WTC11 (cell line): ENCODE results near the gene ZNF175. TPM values are rescaled to one million over a fixed set of nuclear protein-coding genes. Genes with fewer than 3 reads are reported as not detected.

ENCODE experiments used
- ATAC-seq: fragments of 200-7000 bp; cut with Tn5 transposase; 2 replicates; pipeline ENCODE4 v1.10.0; 2021; ENCODE audit warnings: mild to moderate bottlenecking, moderate library complexity
- CTCF ChIA-PET: fragments of 300-600 bp; sonication (Branson Sonifier 250); formaldehyde crosslinking; loops from one replicate; lab custom pipeline; 2021; ENCODE audit warnings: antibody characterized with exemption; lab: Charles Lee
- POLR2A ChIA-PET: fragments of 350-600 bp; sonication (Branson Sonifier 250); formaldehyde crosslinking; loops from one replicate; lab custom pipeline; 2021; ENCODE audit warnings: antibody characterized with exemption; lab: Charles Lee
- DNase-seq: peaks from one replicate; pipeline ENCODE4 v3.0.0; 2021; ENCODE audit warnings: low spot score
- H3K27ac Mint-ChIP-seq: 2 replicates; pipeline ENCODE4 v1.8.0; 2021; ENCODE audit warnings: mixed read lengths
- H3K27me3 Mint-ChIP-seq: 2 replicates; pipeline ENCODE4 v1.8.0; 2021; ENCODE audit warnings: low read depth, mild to moderate bottlenecking, moderate library complexity, mixed read lengths
- H3K36me3 Mint-ChIP-seq: 2 replicates; pipeline ENCODE4 v1.8.0; 2021; ENCODE audit warnings: mixed read lengths
- H3K4me1 Mint-ChIP-seq: 2 replicates; pipeline ENCODE4 v1.8.0; 2022; ENCODE audit warnings: mixed read lengths
- H3K4me3 Mint-ChIP-seq: 2 replicates; pipeline ENCODE4 v1.8.0; 2021; ENCODE audit warnings: mild to moderate bottlenecking, moderate library complexity, mixed read lengths
- H3K9me3 Mint-ChIP-seq: 2 replicates; pipeline ENCODE4 v1.8.0; 2021; ENCODE audit warnings: mixed read lengths
- ESRRA ChIP-seq: sonication (generic); formaldehyde crosslinking; IDR thresholded peaks from 2 replicates; pipeline ENCODE4 v1.8.1; 2022; ENCODE audit warnings: mild to moderate bottlenecking, missing genetic modification reagents, borderline replicate concordance
- FOXK1 ChIP-seq: sonication (generic); formaldehyde crosslinking; IDR thresholded peaks from 2 replicates; pipeline ENCODE4 v1.8.0; 2022; ENCODE audit warnings: mild to moderate bottlenecking, moderate library complexity, missing genetic modification reagents
- GRHL2 ChIP-seq: fragments of 250-450 bp; sonication (Bioruptor Pico); IDR thresholded peaks from 2 replicates; pipeline ENCODE4 v1.8.0; 2022; ENCODE audit warnings: mild to moderate bottlenecking, moderate library complexity; ENCODE audit not compliant: insufficient replicate concordance, severe bottlenecking
- JUN ChIP-seq: sonication (generic); formaldehyde crosslinking; IDR thresholded peaks from 2 replicates; pipeline ENCODE4 v1.8.0; 2023; ENCODE audit warnings: mild to moderate bottlenecking, missing genetic modification reagents
- MXD4 ChIP-seq: fragments of 250-450 bp; sonication (Bioruptor Pico); IDR thresholded peaks from 2 replicates; pipeline ENCODE4 v1.8.0; 2021; ENCODE audit warnings: mild to moderate bottlenecking, moderate library complexity, borderline replicate concordance
- MYBL2 ChIP-seq: sonication (generic); formaldehyde crosslinking; IDR thresholded peaks from 2 replicates; pipeline ENCODE4 v1.8.1; 2023; ENCODE audit warnings: mild to moderate bottlenecking, moderate library complexity, missing genetic modification reagents
- NFYB ChIP-seq: sonication (generic); formaldehyde crosslinking; conservative IDR thresholded peaks from 2 replicates; pipeline ENCODE4 v1.8.0; 2022; ENCODE audit warnings: low read depth, missing genetic modification reagents
- NR1H2 ChIP-seq: sonication (generic); formaldehyde crosslinking; IDR thresholded peaks from 2 replicates; pipeline ENCODE4 v1.9.0; 2021; ENCODE audit warnings: mild to moderate bottlenecking, moderate library complexity, missing genetic modification reagents
- SOX15 ChIP-seq: fragments of 250-450 bp; sonication (Bioruptor Pico); IDR thresholded peaks from 2 replicates; pipeline ENCODE4 v1.9.0; 2021; ENCODE audit warnings: mild to moderate bottlenecking
- TCF7 ChIP-seq: sonication (generic); formaldehyde crosslinking; IDR thresholded peaks from 2 replicates; pipeline ENCODE4 v1.8.0; 2022; ENCODE audit warnings: mild to moderate bottlenecking, low read depth, missing genetic modification reagents, moderate library complexity
- ZNF219 ChIP-seq: sonication (generic); formaldehyde crosslinking; IDR thresholded peaks from 2 replicates; pipeline ENCODE4 v1.8.0; 2023; ENCODE audit warnings: missing genetic modification reagents, mild to moderate bottlenecking, borderline replicate concordance
- ZNF416 ChIP-seq: fragments of 250-450 bp; sonication (Bioruptor Pico); IDR thresholded peaks from 2 replicates; pipeline ENCODE4 v1.9.0; 2021; ENCODE audit warnings: mild to moderate bottlenecking, inconsistent platforms
- ZNF423 ChIP-seq: fragments of 250-450 bp; sonication (Bioruptor Pico); IDR thresholded peaks from 2 replicates; pipeline ENCODE4 v2.1.2; 2022; ENCODE audit warnings: mild to moderate bottlenecking, moderate library complexity
- total RNA-seq: library from RNA; stranded (reverse); gene quantifications from 3 replicates; pipeline ENCODE4 v1.2.3, GENCODE V29; 2021
- TF ChIP-seq, protein P1 (sequence below): sonication (generic); formaldehyde crosslinking; IDR thresholded peaks from 2 replicates; pipeline ENCODE4 v1.8.0; 2023; ENCODE audit warnings: missing genetic modification reagents, mild to moderate bottlenecking, borderline replicate concordance
- TF ChIP-seq, protein P2 (sequence below): sonication (generic); formaldehyde crosslinking; conservative IDR thresholded peaks from 2 replicates; pipeline ENCODE4 v1.8.1; 2022; ENCODE audit warnings: mild to moderate bottlenecking, missing genetic modification reagents
- TF ChIP-seq, protein P3 (sequence below): fragments of 250-450 bp; sonication (Bioruptor Pico); IDR thresholded peaks from 2 replicates; pipeline ENCODE4 v1.9.0; 2021; ENCODE audit warnings: mild to moderate bottlenecking
- TF ChIP-seq, protein P4 (sequence below): fragments of 250-450 bp; sonication (Bioruptor Pico); IDR thresholded peaks from 2 replicates; pipeline ENCODE4 v1.9.0; 2021; ENCODE audit warnings: moderate library complexity, mild to moderate bottlenecking, inconsistent platforms, borderline replicate concordance
- TF ChIP-seq, protein P5 (sequence below): fragments of 200-600 bp; IDR thresholded peaks from 2 replicates; pipeline ENCODE4 v1.8.0; 2022; ENCODE audit warnings: antibody characterized with exemption
- TF ChIP-seq, protein P6 (sequence below): sonication (generic); formaldehyde crosslinking; IDR thresholded peaks from 2 replicates; pipeline ENCODE4 v1.8.1; 2023; ENCODE audit warnings: mild to moderate bottlenecking, missing genetic modification reagents
- TF ChIP-seq, protein P7 (sequence below): sonication (generic); formaldehyde crosslinking; conservative IDR thresholded peaks from 2 replicates; pipeline ENCODE4 v1.8.1; 2023; ENCODE audit warnings: mild to moderate bottlenecking, low read depth, missing genetic modification reagents, moderate library complexity

The ZNF175 gene
- total RNA-seq, 1 experiment from 2014 or later: 10.9 TPM

DNA sequence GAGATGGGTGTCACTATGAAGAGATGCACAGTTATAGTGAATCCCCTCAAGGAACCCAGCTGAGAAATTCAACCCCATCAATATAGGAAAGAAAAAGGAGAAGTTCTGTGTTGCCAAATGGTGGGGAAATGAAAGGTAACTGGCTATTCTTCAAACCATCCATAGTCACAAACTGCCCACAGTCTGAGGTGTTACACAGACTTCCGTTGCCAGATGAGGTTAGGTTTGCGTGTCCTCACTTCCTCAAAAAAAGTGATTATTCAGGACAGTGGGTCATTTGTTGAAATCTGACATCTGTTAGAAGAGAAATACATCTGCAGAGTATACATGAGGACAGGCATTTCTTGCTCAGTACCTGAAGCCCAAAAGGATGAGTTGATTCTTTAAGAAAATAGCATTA lies 50.1 kb downstream of the ZNF175 start (continued):
- TF ChIP-seq, protein P1, sequence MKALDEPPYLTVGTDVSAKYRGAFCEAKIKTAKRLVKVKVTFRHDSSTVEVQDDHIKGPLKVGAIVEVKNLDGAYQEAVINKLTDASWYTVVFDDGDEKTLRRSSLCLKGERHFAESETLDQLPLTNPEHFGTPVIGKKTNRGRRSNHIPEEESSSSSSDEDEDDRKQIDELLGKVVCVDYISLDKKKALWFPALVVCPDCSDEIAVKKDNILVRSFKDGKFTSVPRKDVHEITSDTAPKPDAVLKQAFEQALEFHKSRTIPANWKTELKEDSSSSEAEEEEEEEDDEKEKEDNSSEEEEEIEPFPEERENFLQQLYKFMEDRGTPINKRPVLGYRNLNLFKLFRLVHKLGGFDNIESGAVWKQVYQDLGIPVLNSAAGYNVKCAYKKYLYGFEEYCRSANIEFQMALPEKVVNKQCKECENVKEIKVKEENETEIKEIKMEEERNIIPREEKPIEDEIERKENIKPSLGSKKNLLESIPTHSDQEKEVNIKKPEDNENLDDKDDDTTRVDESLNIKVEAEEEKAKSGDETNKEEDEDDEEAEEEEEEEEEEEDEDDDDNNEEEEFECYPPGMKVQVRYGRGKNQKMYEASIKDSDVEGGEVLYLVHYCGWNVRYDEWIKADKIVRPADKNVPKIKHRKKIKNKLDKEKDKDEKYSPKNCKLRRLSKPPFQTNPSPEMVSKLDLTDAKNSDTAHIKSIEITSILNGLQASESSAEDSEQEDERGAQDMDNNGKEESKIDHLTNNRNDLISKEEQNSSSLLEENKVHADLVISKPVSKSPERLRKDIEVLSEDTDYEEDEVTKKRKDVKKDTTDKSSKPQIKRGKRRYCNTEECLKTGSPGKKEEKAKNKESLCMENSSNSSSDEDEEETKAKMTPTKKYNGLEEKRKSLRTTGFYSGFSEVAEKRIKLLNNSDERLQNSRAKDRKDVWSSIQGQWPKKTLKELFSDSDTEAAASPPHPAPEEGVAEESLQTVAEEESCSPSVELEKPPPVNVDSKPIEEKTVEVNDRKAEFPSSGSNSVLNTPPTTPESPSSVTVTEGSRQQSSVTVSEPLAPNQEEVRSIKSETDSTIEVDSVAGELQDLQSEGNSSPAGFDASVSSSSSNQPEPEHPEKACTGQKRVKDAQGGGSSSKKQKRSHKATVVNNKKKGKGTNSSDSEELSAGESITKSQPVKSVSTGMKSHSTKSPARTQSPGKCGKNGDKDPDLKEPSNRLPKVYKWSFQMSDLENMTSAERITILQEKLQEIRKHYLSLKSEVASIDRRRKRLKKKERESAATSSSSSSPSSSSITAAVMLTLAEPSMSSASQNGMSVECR (CRISPR knock-in tag): no peak
- TF ChIP-seq, protein P2, sequence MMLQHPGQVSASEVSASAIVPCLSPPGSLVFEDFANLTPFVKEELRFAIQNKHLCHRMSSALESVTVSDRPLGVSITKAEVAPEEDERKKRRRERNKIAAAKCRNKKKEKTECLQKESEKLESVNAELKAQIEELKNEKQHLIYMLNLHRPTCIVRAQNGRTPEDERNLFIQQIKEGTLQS (CRISPR knock-in tag): no peak
- TF ChIP-seq ZNF219: no peak
- TF ChIP-seq, protein P3, sequence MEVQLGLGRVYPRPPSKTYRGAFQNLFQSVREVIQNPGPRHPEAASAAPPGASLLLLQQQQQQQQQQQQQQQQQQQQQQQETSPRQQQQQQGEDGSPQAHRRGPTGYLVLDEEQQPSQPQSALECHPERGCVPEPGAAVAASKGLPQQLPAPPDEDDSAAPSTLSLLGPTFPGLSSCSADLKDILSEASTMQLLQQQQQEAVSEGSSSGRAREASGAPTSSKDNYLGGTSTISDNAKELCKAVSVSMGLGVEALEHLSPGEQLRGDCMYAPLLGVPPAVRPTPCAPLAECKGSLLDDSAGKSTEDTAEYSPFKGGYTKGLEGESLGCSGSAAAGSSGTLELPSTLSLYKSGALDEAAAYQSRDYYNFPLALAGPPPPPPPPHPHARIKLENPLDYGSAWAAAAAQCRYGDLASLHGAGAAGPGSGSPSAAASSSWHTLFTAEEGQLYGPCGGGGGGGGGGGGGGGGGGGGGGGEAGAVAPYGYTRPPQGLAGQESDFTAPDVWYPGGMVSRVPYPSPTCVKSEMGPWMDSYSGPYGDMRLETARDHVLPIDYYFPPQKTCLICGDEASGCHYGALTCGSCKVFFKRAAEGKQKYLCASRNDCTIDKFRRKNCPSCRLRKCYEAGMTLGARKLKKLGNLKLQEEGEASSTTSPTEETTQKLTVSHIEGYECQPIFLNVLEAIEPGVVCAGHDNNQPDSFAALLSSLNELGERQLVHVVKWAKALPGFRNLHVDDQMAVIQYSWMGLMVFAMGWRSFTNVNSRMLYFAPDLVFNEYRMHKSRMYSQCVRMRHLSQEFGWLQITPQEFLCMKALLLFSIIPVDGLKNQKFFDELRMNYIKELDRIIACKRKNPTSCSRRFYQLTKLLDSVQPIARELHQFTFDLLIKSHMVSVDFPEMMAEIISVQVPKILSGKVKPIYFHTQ (CRISPR knock-in tag): no peak
- TF ChIP-seq ZNF416 (CRISPR knock-in tag): no peak
- no peak for TF ChIP-seq JUN
- TF ChIP-seq MYBL2 (CRISPR knock-in tag): no peak
- no peak for TF ChIP-seq NR1H2 (CRISPR knock-in tag)
- TF ChIP-seq, protein P4, sequence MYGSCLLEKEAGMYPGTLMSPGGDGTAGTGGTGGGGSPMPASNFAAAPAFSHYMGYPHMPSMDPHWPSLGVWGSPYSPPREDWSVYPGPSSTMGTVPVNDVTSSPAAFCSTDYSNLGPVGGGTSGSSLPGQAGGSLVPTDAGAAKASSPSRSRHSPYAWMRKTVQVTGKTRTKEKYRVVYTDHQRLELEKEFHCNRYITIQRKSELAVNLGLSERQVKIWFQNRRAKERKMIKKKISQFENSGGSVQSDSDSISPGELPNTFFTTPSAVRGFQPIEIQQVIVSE (CRISPR knock-in tag): no peak
- TF ChIP-seq ESRRA (CRISPR knock-in tag): no peak
- TF ChIP-seq TCF7: no peak
- TF ChIP-seq, all 79 proteins: peak for 0

DNA sequence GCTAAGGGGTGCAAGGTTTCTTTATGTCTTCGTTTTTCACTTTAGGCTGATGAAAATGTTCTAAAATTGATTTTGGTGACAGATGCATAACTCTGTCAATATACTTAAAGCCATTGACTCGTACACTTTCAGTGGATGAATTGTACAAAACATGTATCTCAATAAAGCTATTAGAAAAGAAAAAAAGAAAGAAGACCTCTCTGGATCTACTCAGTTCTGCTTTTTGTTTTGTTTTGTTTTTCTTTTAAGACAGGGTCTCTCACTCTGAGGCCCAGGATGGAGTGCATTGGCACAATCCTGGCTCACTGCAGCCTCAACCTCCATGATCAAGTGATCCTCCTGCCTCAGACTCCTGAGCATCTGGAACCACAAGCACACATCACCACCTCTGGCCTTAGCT lies 55.6 kb downstream of the ZNF175 start:
- no peak overlapping the region for H3K27ac Mint-ChIP-seq
- no peaks in the 10 kb centered on the region for H3K36me3 Mint-ChIP-seq
- peaks cover 3% of the 10 kb centered on the region; the same call in 1 of the 2 replicates for H3K4me1 Mint-ChIP-seq
- H3K9me3 Mint-ChIP-seq: peaks cover 10% of the 10 kb centered on the region
- ChIA-PET CTCF (interaction anchor here (1.2 to 3.7 kb wide), 3 partner anchors 30 to 206 kb away, joined by 3 to 15 read pairs (median 7); no protein-coding TSS in a partner anchor), POLR2A (no interaction called here)
- H3K27me3 Mint-ChIP-seq: peaks cover 9% of the 10 kb centered on the region
- no peak for DNase-seq
- no peak overlapping the region for H3K4me3 Mint-ChIP-seq
- no peak for ATAC-seq
- TF ChIP-seq, protein P2 (CRISPR knock-in tag): no peak
- TF ChIP-seq GRHL2: no peak
- no peak for TF ChIP-seq NFYB (CRISPR knock-in tag)
- TF ChIP-seq TCF7: no peak
- TF ChIP-seq, protein P5, sequence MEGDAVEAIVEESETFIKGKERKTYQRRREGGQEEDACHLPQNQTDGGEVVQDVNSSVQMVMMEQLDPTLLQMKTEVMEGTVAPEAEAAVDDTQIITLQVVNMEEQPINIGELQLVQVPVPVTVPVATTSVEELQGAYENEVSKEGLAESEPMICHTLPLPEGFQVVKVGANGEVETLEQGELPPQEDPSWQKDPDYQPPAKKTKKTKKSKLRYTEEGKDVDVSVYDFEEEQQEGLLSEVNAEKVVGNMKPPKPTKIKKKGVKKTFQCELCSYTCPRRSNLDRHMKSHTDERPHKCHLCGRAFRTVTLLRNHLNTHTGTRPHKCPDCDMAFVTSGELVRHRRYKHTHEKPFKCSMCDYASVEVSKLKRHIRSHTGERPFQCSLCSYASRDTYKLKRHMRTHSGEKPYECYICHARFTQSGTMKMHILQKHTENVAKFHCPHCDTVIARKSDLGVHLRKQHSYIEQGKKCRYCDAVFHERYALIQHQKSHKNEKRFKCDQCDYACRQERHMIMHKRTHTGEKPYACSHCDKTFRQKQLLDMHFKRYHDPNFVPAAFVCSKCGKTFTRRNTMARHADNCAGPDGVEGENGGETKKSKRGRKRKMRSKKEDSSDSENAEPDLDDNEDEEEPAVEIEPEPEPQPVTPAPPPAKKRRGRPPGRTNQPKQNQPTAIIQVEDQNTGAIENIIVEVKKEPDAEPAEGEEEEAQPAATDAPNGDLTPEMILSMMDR: no peak
- TF ChIP-seq ZNF423 (CRISPR knock-in tag): no peak
- TF ChIP-seq, protein P6, sequence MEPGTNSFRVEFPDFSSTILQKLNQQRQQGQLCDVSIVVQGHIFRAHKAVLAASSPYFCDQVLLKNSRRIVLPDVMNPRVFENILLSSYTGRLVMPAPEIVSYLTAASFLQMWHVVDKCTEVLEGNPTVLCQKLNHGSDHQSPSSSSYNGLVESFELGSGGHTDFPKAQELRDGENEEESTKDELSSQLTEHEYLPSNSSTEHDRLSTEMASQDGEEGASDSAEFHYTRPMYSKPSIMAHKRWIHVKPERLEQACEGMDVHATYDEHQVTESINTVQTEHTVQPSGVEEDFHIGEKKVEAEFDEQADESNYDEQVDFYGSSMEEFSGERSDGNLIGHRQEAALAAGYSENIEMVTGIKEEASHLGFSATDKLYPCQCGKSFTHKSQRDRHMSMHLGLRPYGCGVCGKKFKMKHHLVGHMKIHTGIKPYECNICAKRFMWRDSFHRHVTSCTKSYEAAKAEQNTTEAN (CRISPR knock-in tag): no peak
- TF ChIP-seq MXD4: no peak
- TF ChIP-seq, protein P7, sequence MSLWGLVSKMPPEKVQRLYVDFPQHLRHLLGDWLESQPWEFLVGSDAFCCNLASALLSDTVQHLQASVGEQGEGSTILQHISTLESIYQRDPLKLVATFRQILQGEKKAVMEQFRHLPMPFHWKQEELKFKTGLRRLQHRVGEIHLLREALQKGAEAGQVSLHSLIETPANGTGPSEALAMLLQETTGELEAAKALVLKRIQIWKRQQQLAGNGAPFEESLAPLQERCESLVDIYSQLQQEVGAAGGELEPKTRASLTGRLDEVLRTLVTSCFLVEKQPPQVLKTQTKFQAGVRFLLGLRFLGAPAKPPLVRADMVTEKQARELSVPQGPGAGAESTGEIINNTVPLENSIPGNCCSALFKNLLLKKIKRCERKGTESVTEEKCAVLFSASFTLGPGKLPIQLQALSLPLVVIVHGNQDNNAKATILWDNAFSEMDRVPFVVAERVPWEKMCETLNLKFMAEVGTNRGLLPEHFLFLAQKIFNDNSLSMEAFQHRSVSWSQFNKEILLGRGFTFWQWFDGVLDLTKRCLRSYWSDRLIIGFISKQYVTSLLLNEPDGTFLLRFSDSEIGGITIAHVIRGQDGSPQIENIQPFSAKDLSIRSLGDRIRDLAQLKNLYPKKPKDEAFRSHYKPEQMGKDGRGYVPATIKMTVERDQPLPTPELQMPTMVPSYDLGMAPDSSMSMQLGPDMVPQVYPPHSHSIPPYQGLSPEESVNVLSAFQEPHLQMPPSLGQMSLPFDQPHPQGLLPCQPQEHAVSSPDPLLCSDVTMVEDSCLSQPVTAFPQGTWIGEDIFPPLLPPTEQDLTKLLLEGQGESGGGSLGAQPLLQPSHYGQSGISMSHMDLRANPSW (CRISPR knock-in tag): no peak
- TF ChIP-seq FOXK1 (CRISPR knock-in tag): no peak
- no peak for TF ChIP-seq SOX15 (CRISPR knock-in tag)
